PC-3 (cell line): ENCODE measurements around the gene MEGF6. TPM values are rescaled to one million over a fixed set of nuclear protein-coding genes. Genes with fewer than 3 reads are reported as not detected.

Experiments
- ATAC-seq: fragments of 200-7000 bp; cut with Tn5 transposase; 2 replicates; pipeline ENCODE4 v1.9.1; 2020; ENCODE audit warnings: mild to moderate bottlenecking, moderate library complexity
- BruUV-seq: library from RNA; stranded (reverse); fragments of 400-500 nt; replicated peaks from 2 replicates; lab custom pipeline; 2021; lab: Mats Ljungman, UMichigan
- CTCF ChIA-PET: fragments of 300-600 bp; sonication (Branson Sonifier 250); formaldehyde crosslinking; loops from one replicate; lab custom pipeline; 2022; ENCODE audit warnings: antibody characterized with exemption; lab: Charles Lee
- POLR2A ChIA-PET: fragments of 300-600 bp; sonication (Branson Sonifier 250); formaldehyde crosslinking; loops from one replicate; lab custom pipeline; 2022; ENCODE audit warnings: antibody characterized with exemption; ENCODE audit not compliant: unreplicated experiment; lab: Charles Lee
- DNase-seq: peaks from one replicate; pipeline ENCODE4 v3.0.0-alpha.2; 2015
- H2AFZ ChIP-seq: fragments of 300-600 bp; sonication (generic); 2 replicates; pipeline ENCODE4 v1.6.0; 2016; ENCODE audit warnings: antibody characterized with exemption, low read length
- H3F3A ChIP-seq: fragments of 300-600 bp; sonication (generic); one replicate; pipeline ENCODE4 v1.6.0; 2017; ENCODE audit warnings: antibody characterized with exemption, low read length, control low read depth, mild to moderate bottlenecking; ENCODE audit not compliant: unreplicated experiment
- H3K27ac ChIP-seq: fragments of 300-600 bp; sonication (generic); 2 replicates; pipeline ENCODE4 v1.5.1; 2016; ENCODE audit warnings: mild to moderate bottlenecking, low read length
- H3K27me3 ChIP-seq: fragments of 300-600 bp; sonication (generic); 2 replicates; pipeline ENCODE4 v1.6.1; 2016; ENCODE audit warnings: low read length, mixed read lengths
- H3K36me3 ChIP-seq: fragments of 300-600 bp; sonication (generic); 2 replicates; pipeline ENCODE4 v1.6.1; 2016; ENCODE audit warnings: low read depth, mixed run types, low read length, mixed read lengths
- H3K4me1 ChIP-seq: fragments of 300-600 bp; sonication (generic); 2 replicates; pipeline ENCODE4 v1.5.1; 2016; ENCODE audit warnings: low read length; ENCODE audit not compliant: insufficient read depth
- H3K4me2 ChIP-seq: fragments of 300-600 bp; sonication (generic); 2 replicates; pipeline ENCODE4 v1.6.0; 2016; ENCODE audit warnings: low read length
- H3K4me3 ChIP-seq: fragments of 300-600 bp; sonication (generic); 2 replicates; pipeline ENCODE4 v1.5.1; 2016; ENCODE audit warnings: mild to moderate bottlenecking, low read length, mixed read lengths
- H3K79me2 ChIP-seq: fragments of 300-600 bp; sonication (generic); 2 replicates; pipeline ENCODE4 v1.6.1; 2017; ENCODE audit warnings: low read length, mixed read lengths
- H3K9ac ChIP-seq: fragments of 300-600 bp; sonication (generic); 2 replicates; pipeline ENCODE4 v1.6.0; 2016; ENCODE audit warnings: mild to moderate bottlenecking, low read length
- H3K9me2 ChIP-seq: fragments of 300-600 bp; sonication (generic); replicated peaks from 2 replicates; pipeline ENCODE4 v1.6.1; 2016; ENCODE audit warnings: mixed run types, low read length, mixed read lengths
- H3K9me3 ChIP-seq: fragments of 300-600 bp; sonication (generic); 2 replicates; pipeline ENCODE4 v1.6.1; 2016; ENCODE audit warnings: low read length, mixed read lengths
- H4K20me1 ChIP-seq: fragments of 300-600 bp; sonication (generic); 2 replicates; pipeline ENCODE4 v1.6.1; 2016; ENCODE audit warnings: low read length, mixed read lengths
- CTCF ChIP-seq: fragments of 300-600 bp; sonication (generic); conservative IDR thresholded peaks from 2 replicates; pipeline ENCODE4 v1.5.1; 2017; ENCODE audit warnings: antibody characterized with exemption, low read depth, mild to moderate bottlenecking, low read length
- EZH2 ChIP-seq: fragments of 300-600 bp; sonication (generic); IDR thresholded peaks from one replicate; pipeline ENCODE4 v1.6.1; 2017; ENCODE audit warnings: antibody characterized with exemption, mild to moderate bottlenecking, low read length; ENCODE audit not compliant: unreplicated experiment
- EZH2phosphoT487 ChIP-seq: fragments of 300-600 bp; sonication (generic); IDR thresholded peaks from 2 replicates; pipeline ENCODE4 v1.6.1; 2018; ENCODE audit warnings: mild to moderate bottlenecking, antibody characterized with exemption, low read length, borderline replicate concordance
- intact Hi-C: fragments of 100-400 bp; cut with micrococcal nuclease; formaldehyde crosslinking; loops from 2 replicates; pipeline ENCODE4 v1.9.0; 2023
- total RNA-seq: library from RNA; depleted of rRNA; stranded (reverse); fragments of >200 nt; gene quantifications from 2 replicates; pipeline ENCODE4 v1.2.3, GENCODE V29; 2014

The MEGF6 gene
- total RNA-seq, 1 experiment from 2014 or later = 32.5 TPM

- Histone ChIP-seq H3K27me3 (no peaks in the 10 kb centered on the region), H4K20me1 (no peaks in the 10 kb centered on the region), H3K36me3 (peaks cover 28% of the 10 kb centered on the region; the same call in 1 of the 2 replicates), H3K79me2 (peaks cover 9% of the 10 kb centered on the region; the same call in 1 of the 2 replicates), H3F3A (no peaks in the 10 kb centered on the region), H3K4me1 (peaks cover 17% of the 10 kb centered on the region), H3K4me3 (peak overlapping the region; percentile 91), H3K9ac (peak overlapping the region; percentile 59; the same call in 1 of the 2 replicates), H3K9me3 (no peaks in the 10 kb centered on the region), H3K9me2 (no peaks in the 10 kb centered on the region), H2AFZ (peak overlapping the region; percentile 75), H3K27ac (no peak overlapping the region), H3K4me2 (peak overlapping the region; percentile 96)
- peak; percentile 54 for ATAC-seq
- TF ChIP-seq EZH2phosphoT487 = no peak
- TF ChIP-seq CTCF = peak; percentile 29; the same call in 1 of the 2 replicates
- no peak for TF ChIP-seq EZH2
- ChIA-PET CTCF (no interaction called here), POLR2A (no interaction called here)
- BruUV-seq = no TSS peak
- peak; percentile 63 for DNase-seq
- intact Hi-C loops = no loop called here
Observed at GRCh38 chr1:3625151-3625907, 14.0 kb upstream of the MEGF6 start.

- ATAC-seq = peak; percentile 86
- DNase-seq = peak; percentile 99
- Histone ChIP-seq H3K9me2 (no peaks in the 10 kb centered on the region), H3K79me2 (peaks cover 9% of the 10 kb centered on the region; the same call in 1 of the 2 replicates), H3K27ac (no peak within 1 kb of the TSS), H3K4me3 (peak within 1 kb of the TSS; percentile 91), H3F3A (no peaks in the 10 kb centered on the region), H3K27me3 (no peaks in the 10 kb centered on the region), H2AFZ (peak within 1 kb of the TSS; percentile 95), H4K20me1 (no peaks in the 10 kb centered on the region), H3K9me3 (no peaks in the 10 kb centered on the region), H3K36me3 (peaks cover 20% of the 10 kb centered on the region; the same call in 1 of the 2 replicates), H3K9ac (peak within 1 kb of the TSS; percentile 70), H3K4me1 (peaks cover 17% of the 10 kb centered on the region), H3K4me2 (peak within 1 kb of the TSS; percentile 96)
- BruUV-seq = TSS peak; percentile 48
- ChIA-PET CTCF (no interaction called here), POLR2A (no interaction called here)
- intact Hi-C loops = loop anchor here (5.0 kb wide), 1 partner anchor 98 kb away; no protein-coding TSS in a partner anchor
- TF ChIP-seq EZH2phosphoT487 = no peak
- TF ChIP-seq EZH2 = no peak
- no peak for TF ChIP-seq CTCF
Observed at GRCh38 chr1:3624200-3625136, 13.2 kb upstream of the MEGF6 start, which contains the start of gene TPRG1L. Gene TPRG1L (plus strand): TSS chr1:3625015. CDS start chr1:3625073, 58 bp downstream.
